Liver (tissue), 3 donors: ENCODE measurements around the gene FUBP1.

Experiments
- JUND ChIP-seq, 2 donors: IDR thresholded peaks; 2 replicates each; pipeline ENCODE4 v1.6.1; 2016; ENCODE audit warnings: antibody characterized with exemption in 2 of 2
- RXRA ChIP-seq, 2 donors: IDR thresholded peaks; 2 replicates each; pipeline ENCODE4 v1.6.1; 2017 to 2018; ENCODE audit warnings: antibody characterized with exemption in 2 of 2, mild to moderate bottlenecking in 1 of 2
- SP1 ChIP-seq: IDR thresholded peaks from 2 replicates; pipeline ENCODE4 v1.6.1; 2018; ENCODE audit warnings: antibody characterized with exemption, mild to moderate bottlenecking
- TAF1 ChIP-seq: conservative IDR thresholded peaks from 2 replicates; pipeline ENCODE4 v1.6.1; 2016; ENCODE audit warnings: antibody characterized with exemption, mild to moderate bottlenecking
- TF ChIP-seq, protein P1 (sequence below): fragments of 150-350 bp; IDR thresholded peaks from 2 replicates; pipeline ENCODE4 v1.5.1; 2017; ENCODE audit warnings: improper control_type of control experiment, low read depth, low read length; ENCODE audit not compliant: missing input control
- TF ChIP-seq, protein P2 (sequence below): IDR thresholded peaks from 2 replicates; pipeline ENCODE4 v1.6.1; 2016; ENCODE audit warnings: antibody characterized with exemption
- donor health status: healthy.
- donor health status: healthy.

DNA sequence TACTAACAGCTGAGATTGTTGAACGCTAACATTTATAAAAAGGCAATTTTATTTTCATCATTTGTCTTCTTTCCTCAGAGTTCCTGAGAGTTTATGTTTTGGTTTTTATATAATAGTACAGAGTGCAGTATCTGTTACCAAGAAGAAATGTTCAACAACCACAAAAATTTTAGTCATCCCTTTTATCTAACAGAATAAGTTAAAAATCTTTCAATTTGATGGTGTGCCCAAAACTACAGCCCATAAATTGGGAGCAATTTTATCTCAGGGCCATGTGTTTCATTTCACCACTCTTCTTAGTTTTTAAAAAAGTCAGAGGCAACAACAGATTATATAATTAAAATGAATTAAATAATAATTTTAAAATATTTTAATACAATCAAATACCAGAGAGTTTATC lies 53.4 kb downstream of the FUBP1 start:
- TF ChIP-seq, protein P1, sequence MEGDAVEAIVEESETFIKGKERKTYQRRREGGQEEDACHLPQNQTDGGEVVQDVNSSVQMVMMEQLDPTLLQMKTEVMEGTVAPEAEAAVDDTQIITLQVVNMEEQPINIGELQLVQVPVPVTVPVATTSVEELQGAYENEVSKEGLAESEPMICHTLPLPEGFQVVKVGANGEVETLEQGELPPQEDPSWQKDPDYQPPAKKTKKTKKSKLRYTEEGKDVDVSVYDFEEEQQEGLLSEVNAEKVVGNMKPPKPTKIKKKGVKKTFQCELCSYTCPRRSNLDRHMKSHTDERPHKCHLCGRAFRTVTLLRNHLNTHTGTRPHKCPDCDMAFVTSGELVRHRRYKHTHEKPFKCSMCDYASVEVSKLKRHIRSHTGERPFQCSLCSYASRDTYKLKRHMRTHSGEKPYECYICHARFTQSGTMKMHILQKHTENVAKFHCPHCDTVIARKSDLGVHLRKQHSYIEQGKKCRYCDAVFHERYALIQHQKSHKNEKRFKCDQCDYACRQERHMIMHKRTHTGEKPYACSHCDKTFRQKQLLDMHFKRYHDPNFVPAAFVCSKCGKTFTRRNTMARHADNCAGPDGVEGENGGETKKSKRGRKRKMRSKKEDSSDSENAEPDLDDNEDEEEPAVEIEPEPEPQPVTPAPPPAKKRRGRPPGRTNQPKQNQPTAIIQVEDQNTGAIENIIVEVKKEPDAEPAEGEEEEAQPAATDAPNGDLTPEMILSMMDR, result no peak
- TF ChIP-seq JUND (IDR thresholded peaks at IDR 0.05), result no peak
- TF ChIP-seq TAF1, result no peak
- no peak for TF ChIP-seq SP1
- TF ChIP-seq, protein P2, sequence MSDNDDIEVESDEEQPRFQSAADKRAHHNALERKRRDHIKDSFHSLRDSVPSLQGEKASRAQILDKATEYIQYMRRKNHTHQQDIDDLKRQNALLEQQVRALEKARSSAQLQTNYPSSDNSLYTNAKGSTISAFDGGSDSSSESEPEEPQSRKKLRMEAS, result no peak
- TF ChIP-seq RXRA (IDR thresholded peaks at IDR 0.05), result no peak
